Endothelial cell of umbilical vein (primary cell): ENCODE measurements around the gene ANKRD13C. TPM values are rescaled to one million over a fixed set of nuclear protein-coding genes. Genes with fewer than 3 reads are reported as not detected.

Source experiments
- BruUV-seq: library from RNA; stranded (reverse); fragments of 400-500 nt; replicated peaks from 2 replicates; lab custom pipeline; 2021; lab: Mats Ljungman, UMichigan
- CTCF ChIA-PET: fragments of 300-600, 350-600 bp; sonication (Branson Sonifier 250); formaldehyde crosslinking; loops from one replicate; lab custom pipeline; 2021; ENCODE audit warnings: antibody characterized with exemption, inconsistent platforms; lab: Charles Lee
- POLR2A ChIA-PET: fragments of 300-600, 350-600 bp; sonication (Branson Sonifier 250); formaldehyde crosslinking; loops from one replicate; lab custom pipeline; 2021; ENCODE audit warnings: antibody characterized with exemption, inconsistent platforms; lab: Charles Lee
- DNase-seq: peaks from one replicate; pipeline ENCODE4 v3.0.0-alpha.2; 2011; ENCODE audit warnings: low read depth, low spot score
- FAIRE-seq: peaks from 2 replicates; lab custom pipeline; 2011; peaks lifted over from hg19 to GRCh38; lab: Jason Lieb, UNC
- H2AFZ ChIP-seq: 2 replicates; pipeline ENCODE4 v1.6.0; 2012; ENCODE audit warnings: low read depth, low read length, control low read depth, inconsistent platforms
- H3K27ac ChIP-seq: 2 replicates; pipeline ENCODE4 v1.5.1; 2011; ENCODE audit warnings: low read depth, mild to moderate bottlenecking, control low read depth, low read length, moderate library complexity; ENCODE audit not compliant: insufficient read depth
- H3K27me3 ChIP-seq, 2 experiments: 2 replicates each; pipeline versions ENCODE4 v1.6.0 to v1.6.1; 2011; ENCODE audit warnings: low read length in 2 of 2, mixed read lengths in 1 of 2; ENCODE audit not compliant: control insufficient read depth in 2 of 2, insufficient read depth in 2 of 2
- H3K36me3 ChIP-seq, 2 experiments: 2 replicates in 1 of 2; 3 replicates in 1 of 2; pipeline ENCODE4 v1.5.1; 2011; ENCODE audit warnings: low read length in 2 of 2, mild to moderate bottlenecking in 1 of 2, moderate library complexity in 1 of 2; ENCODE audit not compliant: control insufficient read depth in 2 of 2, insufficient read depth in 2 of 2; ENCODE audit errors: extremely low read depth in 1 of 2
- H3K4me1 ChIP-seq: 3 replicates; pipeline ENCODE4 v1.5.1; 2011; ENCODE audit warnings: mild to moderate bottlenecking, low read length; ENCODE audit not compliant: control insufficient read depth, insufficient read depth; ENCODE audit errors: extremely low read depth
- H3K4me2 ChIP-seq: 2 replicates; pipeline ENCODE4 v1.6.1; 2011; ENCODE audit warnings: low read length, control low read depth, mixed read lengths; ENCODE audit not compliant: insufficient read depth
- H3K4me3 ChIP-seq, 3 experiments: fragments of 200-600 bp in 1 of 3; sonication (generic), shearing (Covaris generic) in 1 of 3; replicated peaks in 1 of 3; 2 replicates each; pipeline ENCODE4 v1.5.1; 2011 to 2016; ENCODE audit warnings: control low read depth in 3 of 3, low read length in 3 of 3, mild to moderate bottlenecking in 2 of 3, inconsistent platforms in 1 of 3, low read depth in 1 of 3, moderate library complexity in 1 of 3; ENCODE audit not compliant: insufficient read depth in 1 of 3
- H3K79me2 ChIP-seq: 2 replicates; pipeline ENCODE4 v1.6.0; 2012; ENCODE audit warnings: low read length, inconsistent platforms; ENCODE audit not compliant: control insufficient read depth, insufficient read depth
- H3K9ac ChIP-seq: replicated peaks from 2 replicates; pipeline ENCODE3; 2011; ENCODE audit warnings: low read length, control low read depth; ENCODE audit not compliant: insufficient read depth; ENCODE audit errors: extremely low read depth
- H3K9me1 ChIP-seq: replicated peaks from 3 replicates; pipeline ENCODE4 v1.6.0; 2011; ENCODE audit warnings: mild to moderate bottlenecking, low read length; ENCODE audit not compliant: control insufficient read depth, insufficient read depth; ENCODE audit errors: extremely low read depth
- H3K9me3 ChIP-seq: replicated peaks from 2 replicates; pipeline ENCODE4 v1.5.1; 2012; ENCODE audit warnings: low read length, inconsistent platforms; ENCODE audit not compliant: control insufficient read depth, insufficient read depth
- H4K20me1 ChIP-seq: replicated peaks from 2 replicates; pipeline ENCODE3; 2011; ENCODE audit warnings: mild to moderate bottlenecking, low read length; ENCODE audit not compliant: control insufficient read depth, insufficient read depth; ENCODE audit errors: extremely low read depth
- EZH2 ChIP-seq: IDR thresholded peaks from 2 replicates; pipeline ENCODE4 v1.6.1; 2012; ENCODE audit warnings: borderline replicate concordance, low read depth, mild to moderate bottlenecking, moderate library complexity, low read length, inconsistent platforms; ENCODE audit not compliant: severe bottlenecking
- FOS ChIP-seq: IDR thresholded peaks from 2 replicates; pipeline ENCODE4 v1.6.1; 2011; ENCODE audit warnings: mild to moderate bottlenecking, low read length, moderate library complexity, borderline replicate concordance; ENCODE audit not compliant: insufficient read depth
- GATA2 ChIP-seq: IDR thresholded peaks from 2 replicates; pipeline ENCODE4 v1.7.0; 2011; ENCODE audit warnings: low read depth, mild to moderate bottlenecking, moderate library complexity, mixed read lengths, low read length; ENCODE audit not compliant: insufficient read length, insufficient read depth
- JUN ChIP-seq: IDR thresholded peaks from 2 replicates; pipeline ENCODE4 v1.6.1; 2011; ENCODE audit warnings: borderline replicate concordance, low read depth; ENCODE audit not compliant: insufficient read length, insufficient read depth
- MYC ChIP-seq: IDR thresholded peaks from one replicate; pipeline ENCODE4 v1.6.1; 2011; ENCODE audit warnings: mild to moderate bottlenecking, low read depth, low read length
- POLR2A ChIP-seq: IDR thresholded peaks from 2 replicates; pipeline ENCODE4 v1.6.1; 2012; ENCODE audit warnings: low read depth, mild to moderate bottlenecking, control low read depth, low read length
- POLR2AphosphoS5 ChIP-seq: IDR thresholded peaks from 2 replicates; pipeline ENCODE4 v1.6.1; 2012; ENCODE audit warnings: low read depth, mild to moderate bottlenecking, control low read depth, low read length, moderate library complexity; ENCODE audit not compliant: insufficient read depth
- dilution Hi-C: fragments of 300-500 bp; cut with MboI; formaldehyde crosslinking; loops from one replicate; pipeline ENCODE4 v1.15.0; 2019; ENCODE audit warnings: low sequenced_read_pairs; ENCODE audit not compliant: extremely low pct_ligation_motif_present
- intact Hi-C: fragments of 100-400 bp; cut with micrococcal nuclease; formaldehyde crosslinking; loops from one replicate; pipeline ENCODE4 v1.10.0; 2022
- polyA plus RNA-seq, 4 experiments: library from polyadenylated mRNA; depleted of rRNA in 3 of 4; stranded (reverse) in 3 of 4; unstranded in 1 of 4; fragments of >200 nt; gene quantifications; 2 replicates each; pipeline versions ENCODE4 v1.2.1 to v1.2.3, GENCODE V29; 2011 to 2012; ENCODE audit warnings: missing spikeins in 1 of 4
- total RNA-seq: library from RNA; stranded (reverse); gene quantifications from 2 replicates; pipeline ENCODE4 v1.2.3, GENCODE V29; 2021
- TF ChIP-seq, protein P1 (sequence below), 2 donors: IDR thresholded peaks; 1 replicate in 1 of 2; 2 replicates in 1 of 2; pipeline ENCODE4 v1.5.1; 2011; ENCODE audit warnings: low read length in 2 of 2, mild to moderate bottlenecking in 2 of 2, moderate library complexity in 2 of 2, control low read depth in 1 of 2, inconsistent platforms in 1 of 2, low read depth in 1 of 2; ENCODE audit not compliant: insufficient read depth in 1 of 2; ENCODE audit errors: extremely low read depth in 1 of 2
- TF ChIP-seq, protein P2 (sequence below): IDR thresholded peaks from 2 replicates; pipeline ENCODE4 v1.6.1; 2011; ENCODE audit not compliant: insufficient read depth, insufficient read length

Gene ANKRD13C
- total and polyA plus RNA-seq, 2 donors (not counting 3 experiments of a cell fraction or from before 2014, with no cell fraction given): 4.6 to 17.3 TPM

- intact Hi-C loops (no loop called here), dilution Hi-C loops (no loop called here)
- POLR2A ChIA-PET: no interaction called here
- no peaks in the 10 kb centered on the region for H4K20me1 ChIP-seq
- H3K9ac ChIP-seq: no peak overlapping the region
- no TSS peak for BruUV-seq
- H2AFZ ChIP-seq: no peak overlapping the region
- H3K27ac ChIP-seq: no peak overlapping the region
- CTCF ChIA-PET: interaction anchor here (0.7 kb wide), 1 partner anchor 1898 kb away, joined by 3 read pairs; no protein-coding TSS in a partner anchor
- no peaks in the 10 kb centered on the region for H3K79me2 ChIP-seq
- no peak overlapping the region for H3K4me3 ChIP-seq
- no peaks in the 10 kb centered on the region for H3K9me1 ChIP-seq
- H3K36me3 ChIP-seq: no peaks in the 10 kb centered on the region
- TF ChIP-seq JUN (no peak), FOS (no peak), EZH2 (no peak), MYC (no peak), POLR2A (no peak), POLR2AphosphoS5 (no peak), GATA2 (no peak)
- TF ChIP-seq, protein P1, sequence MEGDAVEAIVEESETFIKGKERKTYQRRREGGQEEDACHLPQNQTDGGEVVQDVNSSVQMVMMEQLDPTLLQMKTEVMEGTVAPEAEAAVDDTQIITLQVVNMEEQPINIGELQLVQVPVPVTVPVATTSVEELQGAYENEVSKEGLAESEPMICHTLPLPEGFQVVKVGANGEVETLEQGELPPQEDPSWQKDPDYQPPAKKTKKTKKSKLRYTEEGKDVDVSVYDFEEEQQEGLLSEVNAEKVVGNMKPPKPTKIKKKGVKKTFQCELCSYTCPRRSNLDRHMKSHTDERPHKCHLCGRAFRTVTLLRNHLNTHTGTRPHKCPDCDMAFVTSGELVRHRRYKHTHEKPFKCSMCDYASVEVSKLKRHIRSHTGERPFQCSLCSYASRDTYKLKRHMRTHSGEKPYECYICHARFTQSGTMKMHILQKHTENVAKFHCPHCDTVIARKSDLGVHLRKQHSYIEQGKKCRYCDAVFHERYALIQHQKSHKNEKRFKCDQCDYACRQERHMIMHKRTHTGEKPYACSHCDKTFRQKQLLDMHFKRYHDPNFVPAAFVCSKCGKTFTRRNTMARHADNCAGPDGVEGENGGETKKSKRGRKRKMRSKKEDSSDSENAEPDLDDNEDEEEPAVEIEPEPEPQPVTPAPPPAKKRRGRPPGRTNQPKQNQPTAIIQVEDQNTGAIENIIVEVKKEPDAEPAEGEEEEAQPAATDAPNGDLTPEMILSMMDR (IDR thresholded peaks at IDR 0.05; ENCODE audit: extremely low read depth in 1 of 2, insufficient read depth in 1 of 2, low read depth in 1 of 2, low read length in 2 of 2): no peak
- TF ChIP-seq, protein P2, sequence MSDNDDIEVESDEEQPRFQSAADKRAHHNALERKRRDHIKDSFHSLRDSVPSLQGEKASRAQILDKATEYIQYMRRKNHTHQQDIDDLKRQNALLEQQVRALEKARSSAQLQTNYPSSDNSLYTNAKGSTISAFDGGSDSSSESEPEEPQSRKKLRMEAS: no peak
- FAIRE-seq (no peak), DNase-seq (no peak)
- H3K27me3 ChIP-seq: no peaks in the 10 kb centered on the region
- H3K4me1 ChIP-seq: peaks cover 3% of the 10 kb centered on the region
- H3K4me2 ChIP-seq: no peak overlapping the region
- H3K9me3 ChIP-seq: no peaks in the 10 kb centered on the region
These were observed 9.9 kb upstream of the ANKRD13C start for GRCh38 chr1:70364439-70364838.
